ENCODE measurements around the gene PLXNA2. TPM values are rescaled to one million over a fixed set of nuclear protein-coding genes. Genes with fewer than 3 reads are reported as not detected.
A peak's percentile ranks its signal among the peaks of the same experiment; 100 is the strongest.

The PLXNA2 gene
- total RNA-seq, 1 experiment from 2014 or later: 21.1 TPM

DNA sequence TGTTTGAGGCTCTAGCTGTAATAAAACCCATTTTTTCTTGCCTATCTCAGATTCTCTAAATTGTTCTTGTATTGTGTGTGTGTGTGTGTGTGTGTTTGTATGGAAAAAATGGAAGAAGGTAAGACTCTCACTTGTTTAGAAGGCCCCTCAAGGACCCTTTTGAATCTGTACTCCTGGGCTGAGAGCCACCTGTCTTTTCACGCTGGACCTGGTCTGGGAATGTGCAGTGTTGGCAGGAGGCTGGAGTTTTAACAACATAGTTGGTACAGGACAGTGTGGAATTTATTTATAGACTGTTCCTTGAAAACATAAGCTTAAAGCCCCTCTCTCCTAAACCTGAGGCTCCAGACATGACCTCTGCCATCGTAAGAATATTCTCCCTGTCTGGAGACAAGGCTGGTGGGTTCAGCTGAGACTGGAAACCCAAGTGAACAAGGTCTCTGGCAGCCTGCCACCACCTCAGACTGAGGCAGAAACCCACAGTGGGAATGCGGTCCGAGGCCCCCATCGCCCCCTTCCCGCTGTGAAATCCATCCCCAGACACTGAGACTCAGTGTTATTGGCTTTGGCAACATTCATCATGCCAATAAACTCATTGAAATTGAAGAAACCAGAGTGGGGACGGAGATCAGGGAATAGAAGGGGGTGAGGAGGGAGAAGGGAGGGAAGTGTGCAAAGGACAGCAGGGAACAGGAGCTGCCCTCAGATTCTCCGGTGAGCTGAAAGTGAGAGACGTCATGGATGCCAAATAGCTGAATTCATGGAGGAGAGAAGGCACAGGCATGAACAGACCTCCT lies 24.6 kb upstream of the PLXNA2 start:
- DNase-seq (ENCODE audit: low spot score): no peak

DNA sequence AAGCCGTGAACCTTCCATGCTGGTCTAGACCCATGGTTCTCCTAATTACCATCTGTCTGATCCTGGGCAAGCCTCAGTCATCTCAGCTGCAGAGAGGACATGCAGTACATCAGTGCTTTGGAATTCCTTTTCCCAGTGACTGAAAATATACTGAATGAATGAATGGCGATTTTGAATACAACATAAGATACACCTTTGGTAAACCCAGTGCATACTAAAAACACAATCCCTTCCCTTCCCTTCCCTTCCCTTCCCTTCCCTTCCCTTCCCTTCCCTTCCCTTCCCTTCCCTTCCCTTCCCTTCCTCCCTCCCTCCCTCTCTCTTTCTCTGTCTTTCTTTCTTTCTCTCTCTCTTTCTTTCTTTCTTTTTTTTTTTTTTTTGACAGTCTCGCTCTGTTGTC lies 21.3 kb upstream of the PLXNA2 start:
- DNase-seq (ENCODE audit: low spot score): no peak

DNA sequence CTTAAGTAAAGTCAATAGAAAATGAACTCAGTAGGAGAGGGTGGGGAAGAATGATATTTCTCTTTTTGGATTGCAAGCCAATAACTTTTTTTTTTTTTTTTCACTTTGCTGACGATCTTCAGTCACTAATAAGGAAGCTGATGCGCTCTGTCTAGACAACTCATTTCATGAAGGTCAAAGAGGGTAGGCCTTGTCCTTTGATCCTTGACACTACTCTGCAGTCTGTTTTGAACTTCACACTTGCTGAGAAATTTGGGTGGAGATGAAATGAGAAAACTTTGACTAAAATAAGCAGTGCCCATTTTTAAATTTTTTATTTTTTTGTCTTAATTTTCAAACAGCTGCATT lies 20.9 kb upstream of the PLXNA2 start:
- no peak for DNase-seq (ENCODE audit: low spot score)

DNA sequence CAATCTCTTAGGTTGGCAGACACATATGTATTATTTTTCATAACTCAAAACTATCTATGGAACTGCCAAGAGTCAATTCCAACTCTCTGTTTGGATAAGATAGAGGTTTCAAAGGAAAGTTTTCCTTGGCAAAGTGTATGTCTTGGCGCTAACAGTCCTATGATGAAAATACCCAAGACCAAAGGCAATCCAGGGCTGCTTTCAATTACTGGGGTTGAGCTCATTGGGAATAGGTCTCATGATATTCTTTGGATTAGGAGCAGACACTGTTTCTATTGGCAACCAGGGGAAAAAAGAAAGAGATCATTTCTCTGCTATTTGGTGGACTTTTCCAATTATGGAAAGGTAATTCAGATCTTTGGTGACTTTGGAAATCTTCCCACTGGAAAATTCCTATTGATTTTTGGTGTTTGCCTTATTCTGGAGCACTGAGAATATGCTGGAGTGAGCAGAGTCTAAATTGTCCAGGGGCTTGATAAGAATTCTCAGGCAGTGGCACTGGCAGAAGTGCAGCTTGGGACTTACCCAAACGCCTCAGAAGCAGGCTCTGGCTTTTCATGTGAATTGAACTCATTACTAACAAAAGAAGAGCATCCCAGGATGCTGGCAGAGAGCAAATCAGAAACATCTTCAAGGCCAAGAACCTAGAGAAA lies 20.4 kb upstream of the PLXNA2 start:
- DNase-seq (ENCODE audit: low spot score): no peak

- no peak for DNase-seq (ENCODE audit: low spot score)
These were observed 17.7 kb upstream of the PLXNA2 start for GRCh38 chr1:208261874-208262273.

- no peak for DNase-seq (ENCODE audit: low spot score)
These were observed 14.1 kb upstream of the PLXNA2 start for GRCh38 chr1:208258277-208258676.

DNA sequence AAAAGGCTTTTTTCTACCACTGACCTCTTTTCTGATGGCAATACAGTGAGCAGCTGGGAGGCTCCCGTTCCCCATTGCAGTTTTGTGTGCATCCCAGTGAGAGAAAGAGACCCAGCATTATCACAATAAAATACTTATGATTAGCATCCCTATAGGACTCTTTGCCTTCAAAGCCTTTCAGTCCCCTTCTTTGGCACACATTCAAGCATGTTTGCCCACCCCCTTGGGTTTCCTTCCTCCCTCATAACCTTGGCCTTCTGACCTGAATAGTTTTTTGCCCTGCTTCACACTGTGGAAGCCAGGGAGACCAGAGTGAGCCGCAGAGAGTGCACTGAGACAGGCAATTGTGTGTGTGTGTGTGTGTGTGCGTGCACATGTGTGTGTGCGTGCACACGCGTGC lies 13.2 kb upstream of the PLXNA2 start:
- DNase-seq (ENCODE audit: low spot score): no peak

- no peak for DNase-seq (ENCODE audit: low spot score)
These were observed 12.4 kb upstream of the PLXNA2 start for GRCh38 chr1:208256556-208256955.

- no peak for DNase-seq (ENCODE audit: low spot score)
These were observed 11.9 kb upstream of the PLXNA2 start for GRCh38 chr1:208256091-208256490.

GRCh38 chr1:208254862-208255261 lies 10.7 kb upstream of the PLXNA2 start:
- DNase-seq (ENCODE audit: low spot score): no peak

DNA sequence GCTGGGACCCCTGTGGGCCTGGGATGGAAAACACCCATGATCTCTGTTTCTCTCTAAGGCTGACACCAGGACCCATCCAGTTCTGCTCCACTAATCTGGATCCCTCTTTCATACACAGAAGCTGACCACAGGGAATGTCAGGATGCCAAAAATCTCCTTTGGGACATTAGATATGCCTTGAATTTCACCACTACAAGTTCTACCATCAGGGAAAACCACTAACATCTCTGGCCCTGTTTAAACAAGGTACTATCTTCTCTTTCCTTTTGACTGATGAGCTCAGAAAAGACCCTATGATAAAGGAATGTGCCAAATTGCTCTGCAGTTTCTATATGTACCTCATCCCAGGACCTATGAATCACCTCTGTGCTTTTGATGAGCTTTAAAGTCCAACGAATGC lies 10.2 kb upstream of the PLXNA2 start:
- no peak for DNase-seq (ENCODE audit: low spot score)

DNA sequence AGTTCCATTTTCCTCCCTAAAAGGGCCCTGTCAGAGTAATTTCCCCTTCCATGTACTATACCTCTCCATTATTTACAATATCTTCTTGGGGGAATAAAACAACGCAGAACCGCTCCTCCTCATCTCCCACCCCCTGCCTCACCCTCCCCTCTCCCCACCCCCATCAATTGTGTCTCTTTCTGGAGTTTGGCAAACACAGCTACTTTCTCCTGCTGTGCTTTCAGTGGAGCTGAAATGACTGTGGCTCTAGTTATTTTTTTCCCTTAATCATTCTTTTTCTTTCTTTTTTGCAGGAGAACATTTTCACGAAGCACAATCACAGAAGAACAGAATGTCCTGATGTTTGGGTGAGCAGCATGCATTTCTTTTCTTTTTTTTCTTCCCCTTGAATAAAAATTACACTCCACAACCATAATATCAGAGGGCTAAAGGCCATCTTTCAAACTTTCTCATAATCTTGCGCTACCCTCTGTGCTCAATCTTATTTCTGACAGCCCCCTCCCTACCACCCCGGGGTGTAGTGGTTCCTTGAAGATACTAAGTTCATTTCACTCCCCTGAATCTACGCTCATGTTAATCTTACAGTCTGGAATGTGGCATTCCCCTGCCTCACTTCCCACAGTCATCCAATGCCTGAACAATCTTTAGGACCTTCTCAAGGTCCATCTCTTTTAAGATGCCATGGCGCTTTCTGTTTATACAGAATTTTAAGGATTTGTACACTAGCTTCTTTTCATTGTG lies 8.8 kb upstream of the PLXNA2 start:
- DNase-seq (ENCODE audit: low spot score): no peak

DNA sequence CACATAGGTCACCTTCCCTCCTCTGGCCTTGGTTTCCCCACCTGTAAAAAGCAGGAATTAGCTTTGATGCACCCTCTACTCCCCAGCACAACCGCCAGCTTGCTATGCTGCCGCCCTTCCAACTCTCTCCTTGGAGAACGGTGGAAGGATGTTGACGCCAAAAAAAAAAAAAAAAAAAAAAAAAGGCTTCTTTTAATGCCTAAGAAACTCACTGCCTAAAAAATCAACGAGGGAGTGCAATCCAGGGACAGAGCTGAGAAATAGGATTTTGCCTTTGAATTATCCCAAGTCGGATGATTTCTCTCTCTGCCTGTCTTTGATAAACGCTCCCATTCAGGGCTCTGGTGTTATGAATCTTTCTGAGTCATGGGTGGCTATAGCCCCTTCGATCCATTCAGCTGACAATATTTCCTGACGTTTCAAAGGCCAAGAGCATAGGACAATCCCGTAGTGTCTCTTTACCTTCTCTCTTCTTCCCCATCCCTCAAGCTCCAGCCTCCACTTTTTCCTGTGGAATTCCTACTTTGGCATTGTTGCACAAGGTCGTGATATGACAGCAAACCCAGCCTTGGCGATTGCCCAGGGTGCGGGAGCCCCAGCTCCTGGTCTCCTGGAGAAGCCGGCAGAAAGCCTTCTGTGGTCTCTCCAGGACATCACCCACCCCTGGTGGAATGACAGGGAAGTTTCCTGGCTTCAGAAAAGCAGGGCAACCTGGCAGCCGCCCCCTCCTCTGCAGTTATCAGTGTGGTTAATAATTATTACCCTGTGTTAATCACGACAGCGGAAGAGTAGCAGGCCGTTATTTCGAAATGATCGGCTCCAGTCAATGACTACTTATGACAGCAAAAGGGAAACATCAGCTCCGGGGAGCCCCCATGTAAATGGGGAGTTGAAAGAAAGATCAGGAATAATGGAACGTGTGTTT lies 8.0 kb upstream of the PLXNA2 start:
- peak; percentile 65 for DNase-seq (ENCODE audit: low spot score)

GRCh38 chr1:208251015-208251414 lies 6.8 kb upstream of the PLXNA2 start:
- no peak for DNase-seq (ENCODE audit: low spot score)

DNA sequence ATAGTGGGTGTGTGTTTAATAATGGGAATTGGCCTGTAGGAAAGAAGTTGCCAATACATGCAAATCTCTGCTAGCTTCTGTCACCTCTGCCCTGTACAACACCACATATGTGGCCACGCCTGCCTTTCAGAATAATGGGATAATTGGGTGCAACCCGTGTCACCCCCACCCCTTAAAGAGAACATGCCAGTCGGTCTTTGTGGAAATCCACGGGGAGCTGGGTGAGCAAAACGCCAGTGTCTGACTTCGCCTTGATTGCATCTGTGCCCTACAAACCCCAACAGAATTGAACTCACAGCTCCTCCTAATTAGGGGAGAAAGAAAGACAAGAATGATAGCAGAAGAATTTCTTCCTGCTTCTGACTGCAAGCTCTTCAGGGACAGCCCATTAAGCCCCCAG lies 6.4 kb upstream of the PLXNA2 start:
- DNase-seq (ENCODE audit: low spot score): no peak

GRCh38 chr1:208248991-208249696 lies 5.0 kb upstream of the PLXNA2 start:
- DNase-seq (ENCODE audit: low spot score): no peak

GRCh38 chr1:208248307-208248801 lies 4.2 kb upstream of the PLXNA2 start:
- no peak for DNase-seq (ENCODE audit: low spot score)

- no peak for DNase-seq (ENCODE audit: low spot score)
These were observed 3.5 kb upstream of the PLXNA2 start for GRCh38 chr1:208247696-208248095.

DNA sequence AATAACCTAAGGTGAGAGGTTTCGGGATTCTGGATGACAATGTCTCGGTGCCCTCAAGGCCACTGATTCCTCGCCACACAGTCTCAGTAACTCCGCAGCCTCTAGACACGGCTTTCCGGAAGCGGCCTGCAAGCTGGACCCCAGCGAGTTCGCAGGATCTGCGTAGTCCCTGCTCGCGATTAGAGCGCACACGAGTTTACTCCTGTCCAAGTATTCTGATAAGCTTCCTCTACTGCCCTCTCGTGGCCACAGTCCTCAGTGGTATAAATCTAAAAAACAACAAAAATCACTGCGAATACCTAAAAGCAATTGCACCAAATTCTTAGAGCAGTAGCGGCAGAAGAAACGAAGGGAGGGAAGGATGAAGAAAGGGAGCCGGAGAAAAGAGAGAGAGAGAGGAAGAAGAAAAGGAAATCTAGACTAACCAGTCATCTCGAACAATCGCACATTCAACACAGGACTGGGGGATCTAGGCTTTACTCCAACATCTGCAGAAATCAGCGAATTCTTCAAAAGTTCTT lies 1.1 kb upstream of the PLXNA2 start:
- DNase-seq (ENCODE audit: low spot score): peak; percentile 92

DNA sequence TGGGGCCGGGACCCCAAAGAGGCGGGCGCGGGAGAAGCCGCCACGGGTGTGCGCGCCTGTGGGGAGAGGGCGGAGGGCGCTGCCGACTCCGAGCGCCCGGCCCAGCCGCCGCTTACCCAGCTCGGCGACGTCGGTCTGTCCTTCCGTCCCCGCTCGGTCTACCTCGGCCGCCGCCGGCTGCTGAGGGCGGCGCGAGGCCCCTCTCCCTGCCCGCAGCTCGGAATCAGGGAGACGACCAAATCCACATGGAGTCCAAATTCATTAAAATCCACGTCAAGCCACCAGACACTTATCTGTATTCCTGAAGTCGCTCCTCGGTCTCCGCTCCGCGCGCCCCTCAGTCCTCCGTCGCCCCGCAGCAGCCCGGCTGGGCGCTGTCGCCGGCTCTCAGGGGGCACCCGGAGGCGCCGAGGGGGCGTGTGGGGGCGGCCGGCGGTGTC lies 637 bp downstream of the PLXNA2 start:
- DNase-seq (ENCODE audit: low spot score): peak; percentile 46
